ENCODE data around the gene PLB1.

Gene PLB1

DNA sequence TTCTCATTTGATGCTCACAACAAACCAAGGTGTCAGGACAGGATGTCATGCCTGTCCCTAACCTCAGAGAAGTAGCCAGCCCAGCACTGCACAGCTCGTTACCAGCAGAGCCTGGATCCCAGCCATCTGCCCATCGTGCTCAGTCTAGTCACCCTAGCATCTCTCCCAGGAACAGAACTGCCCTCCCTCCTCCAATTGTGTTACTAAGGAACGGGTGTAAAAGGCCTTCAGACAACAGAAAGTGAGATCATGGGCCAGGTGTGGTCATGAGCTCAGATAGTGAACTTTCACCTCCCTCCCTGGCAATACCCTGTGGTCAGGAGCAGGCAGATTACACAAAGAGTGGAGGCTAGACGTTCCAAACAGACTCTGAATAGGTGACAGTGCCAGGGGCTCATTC, 144.0 kb downstream of the PLB1 start:
- DNase-seq (ENCODE audit: low read depth in 3 of 3, low spot score in 1 of 3): no peak

- DNase-seq (ENCODE audit: low read depth in 3 of 3, low spot score in 1 of 3): no peak
Observed at GRCh38 chr2:28640260-28640907, 144.5 kb downstream of the PLB1 start.

DNA sequence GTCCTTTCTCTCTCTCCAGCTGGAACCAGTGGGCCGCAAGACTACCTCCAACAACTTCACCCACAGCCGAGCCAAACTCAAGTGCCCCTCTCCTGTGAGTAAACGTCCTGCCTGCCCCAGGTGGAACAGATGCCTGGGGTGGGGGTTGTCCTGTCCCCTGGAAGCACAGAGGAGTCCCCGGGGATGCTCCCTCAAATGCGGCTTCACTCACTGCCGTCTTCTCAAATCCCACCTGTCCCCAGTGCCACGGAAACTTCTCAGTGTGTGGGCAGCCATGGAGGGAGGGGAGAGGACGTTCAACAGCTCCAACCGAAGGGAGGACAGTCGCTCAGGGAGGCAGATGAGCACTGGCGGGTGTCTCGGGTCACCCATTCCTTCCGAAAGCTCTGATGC, 145.0 kb downstream of the PLB1 start:
- no peak for DNase-seq (ENCODE audit: low read depth in 3 of 3, low spot score in 1 of 3)

DNA sequence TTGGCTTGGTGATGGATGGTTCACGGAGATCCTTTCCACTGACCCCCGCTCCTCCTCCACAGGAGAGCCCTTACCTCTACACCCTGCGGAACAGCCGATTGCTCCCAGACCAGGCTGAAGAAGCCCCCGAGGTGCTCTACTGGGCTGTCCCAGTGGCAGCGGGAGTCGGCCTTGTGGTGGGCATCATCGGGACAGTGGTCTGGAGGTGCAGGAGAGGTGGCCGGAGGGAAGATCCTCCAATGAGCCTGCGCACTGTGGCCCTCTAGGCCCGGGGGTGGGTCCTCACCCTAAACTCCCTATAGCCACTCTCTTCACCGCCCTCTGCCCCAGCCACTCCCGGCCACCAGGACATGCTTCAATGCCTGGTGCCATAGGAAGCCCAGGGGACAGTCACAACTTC, 146.9 kb downstream of the PLB1 start:
- DNase-seq (ENCODE audit: low read depth in 3 of 3, low spot score in 1 of 3): no peak

- DNase-seq (ENCODE audit: low read depth in 3 of 3, low spot score in 1 of 3): no peak
Observed at GRCh38 chr2:28643327-28643726, 147.5 kb downstream of the PLB1 start.

DNA sequence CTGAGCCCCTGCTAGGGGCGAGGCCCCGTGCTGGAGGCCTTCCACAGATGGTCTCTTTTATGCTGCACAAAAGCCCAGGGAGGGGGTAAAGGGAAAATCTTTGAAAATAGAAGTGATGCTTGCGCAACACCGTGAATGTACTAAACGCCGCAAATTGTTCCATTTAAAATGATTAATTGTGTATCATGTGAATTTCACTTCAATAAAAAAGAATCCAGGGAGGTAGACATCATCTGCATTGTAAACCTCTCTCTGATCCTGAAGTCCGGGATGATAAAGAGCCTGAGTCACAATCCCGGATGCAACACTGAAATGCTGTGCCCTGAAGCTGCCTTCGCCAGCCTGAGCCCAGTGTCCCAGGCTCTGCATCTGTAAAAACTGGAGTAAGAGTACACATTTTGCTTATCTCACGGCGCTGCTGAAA, 148.1 kb downstream of the PLB1 start:
- no peak for DNase-seq (ENCODE audit: low read depth in 3 of 3, low spot score in 1 of 3)

- DNase-seq (ENCODE audit: low read depth in 3 of 3, low spot score in 1 of 3): no peak
Observed at GRCh38 chr2:28644760-28645159, 148.9 kb downstream of the PLB1 start.

GRCh38 chr2:28645553-28645952, 149.7 kb downstream of the PLB1 start:
- no peak for DNase-seq (ENCODE audit: low read depth in 3 of 3, low spot score in 1 of 3)

DNA sequence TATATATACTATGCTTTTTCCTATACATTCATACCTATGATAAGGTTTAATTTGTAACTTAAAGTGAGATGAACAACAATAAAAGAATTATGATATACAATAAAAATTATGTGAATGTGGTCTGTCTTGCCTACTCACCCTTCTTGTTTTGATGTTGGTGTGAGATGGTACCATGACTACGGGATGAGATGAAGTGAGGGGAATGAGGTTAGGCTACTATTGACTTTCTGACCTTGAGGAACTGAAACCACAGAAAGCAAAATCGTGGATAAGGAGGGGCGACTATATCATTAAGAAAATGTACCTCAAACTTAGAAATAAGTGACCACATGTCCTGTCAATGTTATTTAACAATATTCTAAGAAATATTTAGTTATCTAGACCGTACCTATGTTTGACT, 151.8 kb downstream of the PLB1 start:
- DNase-seq (ENCODE audit: low read depth in 3 of 3, low spot score in 1 of 3): no peak

- DNase-seq (ENCODE audit: low read depth in 3 of 3, low spot score in 1 of 3): no peak
Observed at GRCh38 chr2:28648147-28648546, 152.3 kb downstream of the PLB1 start.

- DNase-seq (ENCODE audit: low read depth in 3 of 3, low spot score in 1 of 3): no peak
Observed at GRCh38 chr2:28648671-28649395, 153.0 kb downstream of the PLB1 start.

DNA sequence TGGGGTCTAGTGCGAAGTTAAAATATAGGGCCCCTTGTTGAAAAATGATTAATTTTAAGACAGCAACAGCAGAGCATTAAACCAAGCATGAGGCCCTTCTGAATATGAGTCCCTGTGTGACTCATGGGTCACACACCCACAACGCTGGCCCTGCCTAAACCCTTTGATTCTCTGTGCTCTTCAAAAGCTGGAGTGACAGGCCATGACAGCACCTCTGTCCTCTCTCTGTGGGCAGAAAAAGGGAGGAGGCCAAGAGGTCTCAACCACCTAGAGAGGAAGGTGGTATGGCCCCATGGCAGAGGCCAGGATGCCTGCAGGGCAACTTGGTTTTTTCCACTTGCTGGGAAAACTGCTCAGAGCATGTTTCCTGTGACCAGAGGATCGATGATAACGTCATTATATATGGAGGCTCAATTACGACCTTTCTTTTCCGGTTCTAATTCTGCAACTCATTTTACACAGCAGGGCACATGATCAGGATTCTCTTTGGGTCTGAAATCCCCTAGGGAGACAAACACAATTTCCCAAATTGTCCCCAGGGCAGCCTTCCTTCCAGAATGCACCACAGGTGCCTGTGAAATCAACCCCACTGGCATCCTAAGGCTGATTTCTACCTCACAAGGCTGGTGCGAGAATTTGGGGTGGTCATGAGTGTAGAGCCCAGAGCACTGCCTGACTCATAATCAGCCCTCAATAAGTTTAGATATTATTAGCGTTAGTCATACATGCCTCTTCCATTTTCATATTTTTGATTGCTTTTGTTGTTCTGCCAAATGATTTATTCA, 153.8 kb downstream of the PLB1 start:
- no peak for DNase-seq (ENCODE audit: low read depth in 3 of 3, low spot score in 1 of 3)

DNA sequence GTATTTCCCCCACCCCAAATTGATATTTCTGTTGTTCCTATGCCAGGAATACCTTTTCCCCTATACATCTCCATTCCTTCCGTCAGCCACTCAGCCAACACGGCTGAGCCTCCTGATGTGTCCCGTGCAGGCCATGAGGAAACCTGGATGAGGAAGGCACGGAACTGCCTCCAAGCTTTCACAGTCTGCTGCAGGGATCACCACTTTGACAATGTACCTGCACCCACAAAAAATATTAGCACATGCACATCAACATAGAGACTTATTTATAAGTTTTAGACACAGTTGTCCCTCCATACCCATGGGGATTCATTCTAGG, 154.4 kb downstream of the PLB1 start:
- no peak for DNase-seq (ENCODE audit: low read depth in 3 of 3, low spot score in 1 of 3)

- DNase-seq (ENCODE audit: low read depth in 3 of 3, low spot score in 1 of 3): no peak
Observed at GRCh38 chr2:28652217-28652616, 156.4 kb downstream of the PLB1 start.

GRCh38 chr2:28653892-28654662, 158.2 kb downstream of the PLB1 start:
- no peak for DNase-seq (ENCODE audit: low read depth in 3 of 3, low spot score in 1 of 3)

GRCh38 chr2:28654663-28655320, 158.9 kb downstream of the PLB1 start:
- no peak for DNase-seq (ENCODE audit: low read depth in 3 of 3, low spot score in 1 of 3)

GRCh38 chr2:28656937-28657615, 161.2 kb downstream of the PLB1 start:
- DNase-seq (ENCODE audit: low read depth in 3 of 3, low spot score in 1 of 3): no peak

DNA sequence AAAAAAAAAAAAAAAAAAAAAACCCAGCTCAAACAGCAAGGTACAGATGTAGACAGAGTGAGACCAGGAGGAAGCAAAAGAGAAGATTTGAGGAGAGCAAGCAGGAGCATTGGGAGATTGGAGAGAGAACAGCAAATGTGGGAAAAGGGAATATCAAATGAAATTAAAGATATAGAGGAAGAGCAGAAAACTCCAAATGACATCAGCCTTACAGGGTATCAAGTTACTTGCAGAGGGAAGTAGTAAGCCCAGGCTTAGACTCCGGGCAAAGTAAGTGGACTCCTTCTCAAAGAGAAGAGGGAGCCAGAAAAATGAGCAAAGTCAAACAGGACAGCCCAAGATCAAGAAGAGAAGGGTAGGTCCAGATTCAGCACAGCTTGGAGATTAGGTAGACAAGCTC, 162.5 kb downstream of the PLB1 start:
- no peak for DNase-seq (ENCODE audit: low read depth in 3 of 3, low spot score in 1 of 3)

DNA sequence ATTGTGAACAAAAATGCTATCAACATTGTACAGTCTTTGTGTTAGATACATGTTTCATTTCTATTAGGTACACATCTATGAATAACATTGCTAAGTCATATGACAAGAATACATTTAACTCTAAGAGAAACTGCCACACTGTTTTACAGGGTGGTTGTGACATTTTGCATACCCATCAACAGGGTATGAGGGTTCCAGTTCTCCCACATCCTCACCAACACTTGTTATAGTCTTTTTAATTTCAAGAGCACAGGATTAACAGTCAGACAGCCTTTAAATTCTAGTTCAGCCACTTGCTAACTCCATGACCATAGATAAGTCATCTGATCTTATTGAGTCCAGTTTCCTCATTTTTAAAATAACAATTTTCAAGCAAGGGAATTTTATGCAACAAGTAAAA, 163.3 kb downstream of the PLB1 start:
- no peak for DNase-seq (ENCODE audit: low read depth in 3 of 3, low spot score in 1 of 3)

DNA sequence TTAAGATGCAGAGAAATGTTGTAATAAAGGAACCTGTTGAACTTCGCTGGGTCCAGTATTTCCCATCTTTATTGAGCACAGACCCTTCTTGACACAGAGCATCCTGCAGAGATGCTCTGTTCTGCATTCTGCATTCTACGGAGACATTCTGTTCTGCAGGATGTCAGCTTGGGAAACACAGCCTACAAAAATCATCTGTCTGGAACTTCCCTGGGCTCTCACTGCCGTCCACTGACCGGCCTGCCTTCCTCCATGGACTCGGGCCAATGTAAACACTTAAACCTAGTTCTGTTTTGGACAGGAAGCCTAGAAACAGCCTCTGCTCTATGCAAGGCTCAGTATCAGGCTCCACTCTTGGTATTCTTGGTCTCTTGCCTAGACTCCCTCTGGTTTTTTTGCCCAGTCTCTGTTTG, 165.7 kb downstream of the PLB1 start:
- no peak for DNase-seq (ENCODE audit: low read depth in 3 of 3, low spot score in 1 of 3)

- no peak for DNase-seq (ENCODE audit: low read depth in 3 of 3, low spot score in 1 of 3)
Observed at GRCh38 chr2:28662044-28662443, 166.2 kb downstream of the PLB1 start.
